HK-2 (cell line): ENCODE results near the gene BAX.

Experiments
- DNase-seq: peaks from one replicate; pipeline ENCODE4 v3.0.0-alpha.2; 2018; ENCODE audit not compliant: unreplicated experiment

Gene BAX

DNA sequence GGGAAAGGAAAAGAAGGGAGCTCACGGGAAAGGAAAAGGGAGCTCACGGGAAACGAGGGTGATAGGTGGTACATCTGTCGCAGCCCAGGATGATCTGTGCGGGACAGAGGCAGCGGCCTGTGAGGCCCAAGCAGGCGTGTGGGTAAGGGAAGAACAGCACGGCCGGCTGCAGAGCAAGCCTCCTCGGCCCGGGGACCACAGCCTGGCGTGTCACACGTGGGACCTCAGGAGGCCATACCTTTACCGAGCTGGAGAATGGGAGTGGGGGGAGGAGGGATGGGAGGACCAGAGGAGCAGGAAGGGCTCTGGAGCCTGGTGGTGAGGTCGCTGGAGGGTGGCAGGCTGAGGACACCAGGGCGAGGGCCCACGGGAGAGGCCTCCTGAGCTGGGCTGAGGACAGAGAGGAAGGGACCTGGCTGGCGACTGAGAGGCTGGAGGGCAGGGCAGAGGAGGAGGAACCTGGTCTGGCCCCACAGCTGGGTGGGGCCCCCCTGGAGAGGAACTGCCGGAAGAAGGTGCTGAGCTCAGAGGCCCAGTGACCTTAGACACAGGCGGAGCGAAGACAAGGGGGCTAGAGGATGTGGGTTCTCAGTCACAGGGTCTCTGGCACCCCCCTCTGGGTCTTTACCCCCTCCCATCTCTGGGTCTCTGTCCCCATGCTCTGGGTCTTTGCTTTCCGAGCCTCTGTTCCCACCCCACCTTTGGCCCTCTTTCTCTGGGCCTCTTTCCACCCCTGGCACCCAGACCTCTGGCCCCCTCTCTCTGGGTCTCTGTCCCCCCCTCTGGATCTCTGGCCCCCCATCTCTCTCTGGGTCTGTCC is 7.6 kb downstream of the BAX start:
- peak; percentile 92 for DNase-seq

DNA sequence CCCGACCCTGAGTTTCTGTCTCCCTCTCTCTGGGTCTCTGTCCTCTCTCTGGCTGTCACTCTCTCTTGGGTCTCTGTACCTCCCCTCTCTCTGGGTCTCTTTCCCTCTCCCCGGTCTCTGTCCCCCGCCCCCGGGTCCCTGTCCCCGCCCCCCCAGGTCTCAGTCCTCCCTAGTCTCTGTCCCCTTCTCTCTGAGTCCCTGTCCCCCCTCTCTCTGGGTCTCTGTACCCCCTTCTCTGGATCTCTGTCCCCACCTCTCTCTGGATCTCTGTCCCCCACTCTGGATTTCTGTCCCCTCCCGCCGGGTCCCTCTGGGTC is 8.1 kb downstream of the BAX start:
- DNase-seq, result no peak

DNA sequence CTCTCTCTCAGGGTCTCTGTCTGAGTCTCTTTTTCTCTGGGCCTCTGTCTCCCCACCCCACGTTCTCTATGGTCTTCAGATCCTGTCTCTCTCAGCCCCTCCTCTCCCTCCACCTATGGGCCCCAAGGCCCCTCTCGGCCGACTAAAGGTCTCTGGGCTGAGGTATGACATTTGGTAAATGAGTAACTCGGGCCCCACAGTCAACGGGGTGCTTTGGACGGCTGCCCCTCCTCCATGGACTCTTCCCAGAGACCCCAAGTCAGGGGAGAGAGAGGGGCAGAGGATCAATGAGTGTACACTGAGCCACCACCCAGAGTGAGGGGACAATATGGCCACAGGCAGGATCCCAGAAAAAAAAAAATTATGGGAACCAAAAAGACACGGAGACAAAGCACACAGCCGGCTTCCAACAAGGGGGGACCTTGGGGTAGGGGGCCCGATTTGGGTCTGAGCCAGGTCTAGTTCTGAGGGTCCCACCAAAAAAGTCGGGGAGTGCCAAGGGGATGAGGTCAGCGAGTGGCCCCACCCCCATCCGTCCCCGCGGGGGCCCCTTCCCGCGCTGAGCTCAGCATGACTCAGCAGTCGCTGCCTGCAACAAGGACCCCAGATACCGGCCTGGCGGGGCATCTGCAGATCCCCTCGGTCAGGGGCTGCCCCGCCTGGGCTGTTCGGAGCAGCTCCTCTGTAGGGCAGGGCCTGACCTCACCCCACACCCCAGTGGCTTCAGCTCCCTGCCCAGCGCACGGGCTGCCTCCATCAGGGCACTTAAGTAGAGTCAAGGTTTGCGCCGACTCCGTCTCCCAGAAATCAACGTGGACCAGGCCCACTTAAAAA is 8.9 kb downstream of the BAX start:
- DNase-seq, result peak; percentile 92

DNA sequence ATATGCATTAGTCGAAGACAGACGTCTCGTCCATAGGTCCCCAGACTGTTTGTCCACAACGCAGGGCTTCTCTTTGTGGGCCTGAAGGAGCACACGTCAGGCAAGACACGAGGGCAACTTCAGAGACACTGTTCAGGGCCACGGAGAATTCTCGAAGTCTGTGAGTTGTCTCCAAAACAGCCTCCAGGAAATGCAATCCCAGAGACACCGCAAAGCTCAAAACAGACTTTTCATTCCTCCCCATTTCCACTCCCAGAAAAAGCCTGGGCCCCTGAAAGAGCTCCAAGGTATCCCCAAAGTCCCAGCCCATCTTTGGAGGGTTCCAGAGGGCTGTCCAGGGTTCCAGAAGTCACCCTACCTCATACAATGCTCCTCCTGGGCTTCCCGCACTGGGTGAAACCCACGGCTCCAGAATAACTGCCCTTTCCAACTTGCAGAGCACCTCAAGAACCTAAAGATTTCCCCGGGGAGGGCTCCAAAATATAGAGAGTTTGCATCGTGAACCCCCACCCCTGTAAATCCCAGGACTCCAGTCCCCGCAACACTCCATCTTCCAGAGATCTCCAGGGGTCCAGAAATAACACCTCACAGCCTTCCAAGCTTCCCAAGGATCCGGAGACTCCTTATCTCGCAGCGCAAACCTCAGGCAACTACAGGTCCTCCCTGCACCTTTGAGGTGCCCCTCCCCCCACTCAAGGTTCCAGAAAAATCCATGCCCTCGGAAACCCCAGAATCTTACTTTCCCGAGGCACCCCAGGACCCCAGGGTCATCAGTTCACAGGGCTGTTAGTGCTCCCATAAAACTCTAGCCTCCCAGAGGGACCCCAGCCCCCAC is 9.7 kb downstream of the BAX start:
- no peak for DNase-seq

DNA sequence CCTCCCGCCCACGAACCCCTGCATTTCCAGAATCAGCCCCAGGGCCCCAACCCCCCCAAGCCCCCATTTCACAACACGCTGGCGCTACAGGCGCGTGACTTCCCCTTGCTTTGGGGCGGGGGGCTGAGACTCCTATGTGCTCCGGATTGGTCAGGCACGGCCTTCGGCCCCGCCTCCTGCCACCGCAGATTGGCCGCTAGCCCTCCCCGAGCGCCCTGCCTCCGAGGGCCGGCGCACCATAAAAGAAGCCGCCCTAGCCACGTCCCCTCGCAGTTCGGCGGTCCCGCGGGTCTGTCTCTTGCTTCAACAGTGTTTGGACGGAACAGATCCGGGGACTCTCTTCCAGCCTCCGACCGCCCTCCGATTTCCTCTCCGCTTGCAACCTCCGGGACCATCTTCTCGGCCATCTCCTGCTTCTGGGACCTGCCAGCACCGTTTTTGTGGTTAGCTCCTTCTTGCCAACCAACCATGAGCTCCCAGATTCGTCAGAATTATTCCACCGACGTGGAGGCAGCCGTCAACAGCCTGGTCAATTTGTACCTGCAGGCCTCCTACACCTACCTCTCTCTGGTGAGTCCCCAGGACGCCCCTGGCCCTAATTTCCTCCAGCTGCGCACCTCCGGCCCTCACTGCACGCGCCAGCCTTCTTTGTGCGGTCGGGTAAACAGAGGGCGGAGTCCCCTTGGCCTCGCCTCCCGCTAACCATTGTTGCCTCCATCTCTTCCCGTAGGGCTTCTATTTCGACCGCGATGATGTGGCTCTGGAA is 10.5 kb downstream of the BAX start, which contains the start of gene FTL:
FTL (plus strand) TSS at position 270 of the 766 bp plus-strand sequence; CDS start at position 469, 199 bp downstream.
- peak; percentile 98 for DNase-seq

DNA sequence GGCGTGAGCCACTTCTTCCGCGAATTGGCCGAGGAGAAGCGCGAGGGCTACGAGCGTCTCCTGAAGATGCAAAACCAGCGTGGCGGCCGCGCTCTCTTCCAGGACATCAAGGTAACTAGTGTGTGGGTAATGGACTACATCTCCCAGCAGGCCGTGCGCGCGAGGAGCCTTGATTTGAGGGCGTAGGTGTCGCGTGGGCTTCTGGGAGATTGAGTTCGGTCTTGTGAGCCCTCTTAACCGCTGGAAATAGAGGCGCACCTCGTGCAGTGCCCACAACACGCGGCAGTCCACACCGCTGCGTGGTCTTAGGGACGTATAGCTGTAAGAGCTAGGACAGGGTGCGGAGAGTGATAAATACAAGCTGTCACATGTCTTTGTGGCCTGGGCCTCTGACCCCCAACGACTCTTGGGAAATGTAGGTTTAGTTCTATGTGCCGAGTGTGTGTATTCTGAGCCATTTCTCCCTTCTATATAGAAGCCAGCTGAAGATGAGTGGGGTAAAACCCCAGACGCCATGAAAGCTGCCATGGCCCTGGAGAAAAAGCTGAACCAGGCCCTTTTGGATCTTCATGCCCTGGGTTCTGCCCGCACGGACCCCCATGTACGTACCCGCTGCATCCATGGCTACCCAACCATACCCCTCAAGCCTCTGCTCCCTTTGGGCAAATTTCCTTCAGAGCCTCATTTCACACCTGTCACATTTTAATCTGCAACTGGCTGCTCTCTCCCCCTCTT is 11.3 kb downstream of the BAX start:
- DNase-seq, result peak; percentile 73

DNA sequence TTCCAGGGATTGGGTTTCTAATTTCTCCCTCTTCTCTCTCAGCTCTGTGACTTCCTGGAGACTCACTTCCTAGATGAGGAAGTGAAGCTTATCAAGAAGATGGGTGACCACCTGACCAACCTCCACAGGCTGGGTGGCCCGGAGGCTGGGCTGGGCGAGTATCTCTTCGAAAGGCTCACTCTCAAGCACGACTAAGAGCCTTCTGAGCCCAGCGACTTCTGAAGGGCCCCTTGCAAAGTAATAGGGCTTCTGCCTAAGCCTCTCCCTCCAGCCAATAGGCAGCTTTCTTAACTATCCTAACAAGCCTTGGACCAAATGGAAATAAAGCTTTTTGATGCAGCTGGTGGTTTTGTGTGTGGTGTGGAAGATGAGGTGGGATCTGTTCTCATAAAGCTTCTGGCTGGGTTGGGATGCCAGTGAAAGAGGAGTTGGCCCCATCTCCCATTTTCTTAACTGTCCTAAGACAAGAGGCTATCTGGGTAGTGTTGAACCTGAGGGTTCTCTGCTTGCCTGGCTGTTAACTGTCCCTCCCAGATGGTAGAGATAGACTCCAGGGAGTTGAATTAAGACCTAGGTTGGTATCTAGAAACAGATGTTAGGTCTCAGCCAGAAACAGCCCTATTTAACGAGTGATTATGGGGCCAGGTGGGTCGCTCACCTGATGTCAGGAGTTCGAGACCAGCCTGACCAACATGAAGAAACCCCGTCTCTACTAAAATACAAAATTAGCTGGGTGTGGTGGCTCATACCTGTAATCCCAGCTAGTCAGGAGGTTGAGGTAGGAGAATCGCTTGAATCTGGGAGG is 12.1 kb downstream of the BAX start:
- peak; percentile 48 for DNase-seq

DNA sequence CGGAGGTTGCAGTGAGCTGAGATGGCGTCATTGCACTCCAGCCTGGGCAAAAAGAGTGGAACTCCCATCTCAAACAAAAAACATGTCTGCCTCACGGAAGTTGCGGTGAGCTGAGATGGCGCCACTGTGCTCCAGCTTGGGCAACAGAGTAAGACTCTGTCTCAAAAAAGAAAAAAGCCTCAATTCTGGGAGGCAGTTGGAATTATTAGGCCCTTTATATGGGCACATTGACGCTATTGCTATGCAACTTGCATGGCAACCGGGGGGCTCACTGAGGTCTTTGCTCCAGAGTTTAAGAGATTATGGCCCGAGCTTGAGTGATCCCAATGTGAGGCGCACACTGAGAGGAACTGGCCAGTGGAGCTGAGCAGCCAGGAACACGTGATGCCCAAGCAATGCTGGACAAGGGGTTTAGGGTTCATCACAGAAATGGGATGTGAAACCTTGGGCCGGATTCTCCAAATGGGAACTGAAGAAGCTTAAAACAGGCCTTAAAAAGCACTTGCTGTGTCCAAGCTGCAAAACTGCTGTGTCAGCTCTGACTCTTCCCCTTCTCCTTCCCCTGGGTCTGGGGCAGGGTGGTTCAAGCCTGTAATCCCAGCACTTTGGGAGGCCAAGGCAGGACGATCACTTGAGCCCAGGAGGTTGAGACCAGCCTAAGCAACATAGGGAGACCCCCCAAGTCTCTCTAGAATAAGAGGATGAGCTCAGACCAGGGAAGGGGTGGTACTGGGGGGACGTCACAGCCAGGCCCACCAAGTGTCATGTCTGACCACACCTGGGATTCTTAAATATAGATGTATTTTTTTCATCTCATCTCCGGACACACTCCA is 12.9 kb downstream of the BAX start:
- DNase-seq, result peak; percentile 51

DNA sequence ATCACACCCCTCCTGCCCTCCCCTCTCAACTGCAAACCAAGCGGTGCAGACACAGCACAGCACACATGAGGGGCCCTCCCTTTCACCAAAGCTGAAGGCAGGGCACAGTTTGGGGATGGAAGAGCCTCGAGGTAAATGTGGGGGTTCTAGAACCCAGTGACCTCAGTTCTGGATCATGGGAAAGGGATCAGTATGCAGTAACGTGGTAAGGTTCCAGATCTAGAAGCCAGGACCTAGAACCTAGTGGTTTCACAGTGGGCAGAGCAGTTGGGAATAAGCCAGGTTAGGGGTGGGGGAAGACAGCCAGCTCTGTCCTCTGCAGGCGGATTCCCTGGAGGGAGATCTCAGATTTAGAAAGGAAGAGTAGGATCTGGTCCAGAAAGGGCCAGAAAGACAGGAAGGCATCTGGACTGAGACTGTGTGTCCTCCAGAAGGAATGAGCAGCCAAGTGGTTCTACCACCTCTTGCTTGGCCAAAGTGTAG is 13.5 kb downstream of the BAX start:
- no peak for DNase-seq

DNA sequence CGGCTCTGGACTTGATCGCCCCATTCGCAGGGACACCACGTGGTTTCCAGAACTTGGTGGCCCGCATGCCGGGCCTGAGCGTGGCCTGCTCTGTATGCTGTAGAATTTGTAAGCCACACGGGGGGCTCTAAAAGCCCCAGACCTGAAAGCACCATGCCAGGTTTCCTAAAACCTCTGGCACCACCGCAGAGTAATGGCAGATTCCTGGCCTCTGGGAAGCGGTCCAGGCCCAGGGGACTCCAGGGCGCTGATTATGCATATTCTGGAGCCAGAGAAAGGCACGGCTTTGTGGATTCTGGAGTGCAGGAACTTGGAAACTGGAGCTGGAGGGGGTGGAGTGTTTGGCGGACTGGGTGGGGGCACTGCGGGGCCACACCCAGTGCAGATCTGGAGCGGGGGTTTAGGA is 14.1 kb downstream of the BAX start:
- DNase-seq, result no peak

DNA sequence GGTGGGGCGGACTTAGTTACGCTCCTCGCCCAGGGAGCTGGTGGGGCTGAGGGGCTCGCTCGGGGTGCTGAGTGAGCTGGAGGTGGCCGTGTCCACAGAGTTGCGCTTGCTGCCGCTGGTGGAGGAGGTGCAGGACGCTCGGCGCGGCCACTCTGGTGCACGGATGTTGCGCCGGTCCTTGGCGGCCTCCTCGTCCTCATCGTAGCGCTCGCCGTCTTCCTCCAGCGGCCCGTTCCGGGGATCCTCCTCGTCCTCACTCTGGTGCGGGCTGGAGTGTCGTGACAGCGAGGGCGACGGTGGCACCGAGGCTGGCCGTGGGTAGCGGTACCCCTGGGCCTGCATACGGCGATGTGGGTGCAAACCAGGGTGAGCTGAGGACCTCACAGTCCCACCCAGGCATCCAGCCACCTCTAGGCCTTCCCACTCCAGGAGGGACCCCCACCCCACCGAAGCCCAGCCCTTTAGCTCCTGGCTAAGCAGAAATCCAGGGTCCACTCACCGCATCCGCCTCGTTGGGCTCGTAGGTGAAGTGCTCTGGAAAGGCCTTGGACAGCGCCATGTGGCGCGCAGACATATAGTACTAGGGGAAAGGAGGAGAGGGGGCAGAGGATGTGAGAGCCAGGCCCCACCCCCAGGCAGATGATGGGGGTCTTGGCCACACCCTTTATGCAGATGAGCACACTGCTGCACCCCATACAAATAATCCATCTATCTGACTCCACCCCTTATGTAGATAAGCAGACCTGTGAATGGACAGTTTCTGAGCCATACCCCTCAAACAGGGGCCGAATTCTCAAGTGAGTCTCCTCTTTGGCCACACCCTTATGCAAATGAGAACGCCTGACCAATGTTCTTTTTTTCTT is 14.8 kb downstream of the BAX start:
- no peak for DNase-seq

DNA sequence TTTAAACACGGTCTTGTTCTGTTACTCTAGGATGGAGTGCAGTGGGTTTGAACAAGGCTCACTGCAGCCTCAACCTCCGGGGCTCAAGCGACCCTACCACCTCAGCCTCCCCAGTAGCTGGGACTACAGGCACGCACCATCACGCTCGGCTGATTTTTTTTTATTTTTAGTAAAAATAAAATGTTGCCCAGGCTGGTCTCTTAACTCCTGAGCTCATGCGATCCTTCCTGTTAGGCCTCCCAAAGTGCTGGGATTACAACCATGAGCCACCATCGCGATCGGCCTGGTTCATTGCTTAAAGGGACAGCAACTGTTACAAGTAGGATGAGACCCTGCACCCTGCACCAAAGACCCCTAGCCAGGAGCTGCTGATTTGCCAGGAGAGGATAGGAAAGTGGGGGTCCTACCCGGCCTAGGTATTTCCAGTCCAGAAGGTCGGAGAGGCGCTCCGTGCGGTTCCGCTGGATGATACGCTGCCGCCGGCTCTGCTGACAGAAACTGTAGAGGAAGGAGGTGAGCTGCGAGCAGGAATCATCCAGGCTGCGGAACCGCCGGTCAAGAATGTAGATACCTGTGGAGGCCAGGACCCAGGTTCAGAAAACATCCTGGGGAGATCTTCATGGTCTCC is 15.6 kb downstream of the BAX start:
- DNase-seq, result no peak

DNA sequence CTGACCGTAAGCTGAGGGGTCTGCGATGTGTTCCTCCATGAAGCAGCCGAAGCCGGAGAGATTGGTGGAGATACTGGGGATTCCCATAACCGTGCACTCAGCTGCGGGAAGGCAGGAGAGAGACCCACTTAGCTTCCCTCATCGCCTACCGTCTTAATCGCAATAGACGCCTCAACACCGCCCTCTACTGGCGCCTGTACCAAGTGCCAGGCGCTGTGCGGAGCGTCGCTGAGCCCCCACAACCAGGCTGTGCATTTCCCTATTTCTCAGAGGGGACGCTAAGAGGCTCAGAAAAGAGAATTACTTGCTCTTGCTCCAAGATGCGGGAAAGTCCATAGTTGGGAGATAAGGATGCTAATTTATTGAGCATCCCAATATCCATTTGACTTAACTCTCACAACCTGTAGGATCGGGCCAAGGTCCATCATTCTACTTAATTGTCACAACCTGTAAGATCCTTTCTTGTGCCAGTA is 16.3 kb downstream of the BAX start:
- DNase-seq, result peak; percentile 46

DNA sequence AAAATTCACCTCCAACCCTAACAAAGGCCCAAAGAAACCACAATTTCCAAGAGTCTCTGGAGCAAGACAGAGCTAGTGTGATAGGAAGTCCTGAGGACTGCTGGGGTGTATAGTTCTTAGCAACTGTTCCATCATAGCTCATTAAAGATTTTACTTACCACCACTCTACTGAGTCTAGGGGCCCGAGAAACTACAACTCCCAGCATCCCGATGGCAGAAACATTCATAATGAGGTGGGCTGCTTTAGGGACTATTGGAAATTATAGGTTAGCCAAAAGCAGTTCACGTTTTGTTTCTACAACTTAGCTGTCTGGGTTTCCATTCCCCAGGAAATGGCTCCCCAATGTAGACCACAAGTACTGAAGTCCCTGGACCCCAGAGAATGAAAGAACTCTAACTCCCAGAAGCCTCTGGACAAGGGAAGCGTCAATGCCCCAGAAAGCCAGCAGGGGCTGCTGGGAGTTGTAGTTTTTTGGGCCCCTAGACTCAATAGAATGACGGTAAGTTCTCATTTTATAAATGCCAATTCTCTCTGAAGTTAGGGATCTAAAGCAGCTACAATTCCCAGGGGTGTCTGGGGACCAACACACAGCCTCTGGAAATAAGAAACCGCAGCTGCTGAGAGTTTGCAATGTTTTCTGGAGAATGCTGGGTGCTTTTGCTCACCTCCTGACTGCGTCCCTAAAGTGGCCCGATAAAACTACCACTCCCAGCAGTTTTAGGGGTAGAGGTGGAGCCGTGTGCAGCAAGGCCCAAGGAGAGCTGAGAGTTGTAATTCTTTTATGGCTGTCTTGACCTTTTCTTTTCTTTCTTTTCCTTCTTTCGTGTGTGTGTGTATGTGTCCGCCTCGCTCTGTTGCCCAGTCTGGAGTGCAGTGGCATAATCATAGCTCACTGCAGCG is 21.5 kb downstream of the BAX start:
- no peak for DNase-seq

DNA sequence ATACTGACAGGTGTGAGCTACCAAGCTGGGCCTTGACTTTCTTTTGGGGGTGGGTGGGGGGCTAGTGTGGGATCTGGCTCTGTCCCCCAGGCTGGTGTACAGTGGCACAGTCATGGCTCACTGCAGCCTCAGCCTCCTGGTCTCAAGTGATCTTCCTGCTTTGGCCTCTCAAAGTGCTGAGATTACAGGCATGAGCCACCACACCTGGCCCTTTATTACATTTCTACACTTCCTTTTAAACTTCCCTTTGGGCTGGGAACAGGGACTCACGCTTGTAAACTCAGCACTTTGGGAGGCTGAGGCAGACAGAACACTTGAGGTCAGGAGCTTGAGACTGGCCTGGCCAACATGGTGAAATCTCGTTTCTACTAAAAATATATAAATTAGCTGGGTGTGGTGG is 22.4 kb downstream of the BAX start:
- DNase-seq, result no peak

DNA sequence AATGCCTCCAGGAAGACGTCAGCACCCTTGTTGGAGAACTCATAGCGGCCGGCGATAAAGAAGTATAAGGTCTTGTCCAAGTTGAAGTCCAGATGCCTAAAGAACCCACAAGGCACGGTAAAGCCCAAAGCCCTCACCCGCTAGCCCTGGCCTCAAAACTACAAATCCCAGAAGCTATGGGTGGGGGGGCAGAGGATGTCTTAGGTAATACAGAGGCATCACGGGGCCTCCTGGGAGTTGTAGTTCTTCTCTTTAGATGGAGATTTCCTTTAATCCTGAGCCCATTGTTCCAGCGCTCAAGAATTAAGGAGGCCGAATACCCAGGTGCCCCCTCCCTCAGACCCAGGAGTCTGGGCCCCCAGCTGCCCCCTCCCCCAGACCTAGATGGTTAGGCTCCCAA is 27.6 kb downstream of the BAX start:
- DNase-seq, result no peak
